Renal pelvis (tissue), 12 donors: ENCODE measurements around the gene SLN. TPM values are rescaled to one million over a fixed set of nuclear protein-coding genes. Genes with fewer than 3 reads are reported as not detected.
"Not testable (repeated sequence)": the region's sequence is repeated elsewhere in the genome, so short reads cannot be mapped to it uniquely, and the experiment has no call there.

Experiments
- DNase-seq: peaks from one replicate; pipeline ENCODE4 v3.0.0-alpha.2; 2013
- long read RNA-seq, 16 experiments: transcript quantifications; one replicate each; lab custom pipeline, GENCODE V29; 2026
- polyA plus RNA-seq, 3 donors: library from polyadenylated mRNA; unstranded; fragments of 120-200 nt; gene quantifications; one replicate each; pipeline ENCODE4 v1.2.1, GENCODE V29; 2013; ENCODE audit not compliant: insufficient read length in 3 of 3

Gene SLN
- 1 to 10 TPM in 1 of 3 donors, under 1 TPM in 1, not detected in 1; 0.48 to 1.1 TPM for polyA plus RNA-seq
- long read RNA-seq, donor 1, result 0 reads
- long read RNA-seq, donor 2, transcript SLN-201 (2 exons, 722 nt), result major isoform, 14 of 14 reads
- long read RNA-seq, donor 2, partial matches to known transcripts, result 0 of 14 reads
- long read RNA-seq, donor 2, other reads (novel, unspliced or antisense), result 0 of 14 reads
- long read RNA-seq, donor 3, partial matches to known transcripts, result 0 of 1 reads
- long read RNA-seq, donor 3, other reads (novel, unspliced or antisense), result 0 of 1 reads
- long read RNA-seq, donor 4, result 0 reads
- long read RNA-seq, donor 5, partial matches to known transcripts, result 0 of 1 reads
- long read RNA-seq, donor 5, other reads (novel, unspliced or antisense), result 0 of 1 reads
- long read RNA-seq, donor 6, result 0 reads
- long read RNA-seq, donor 7, partial matches to known transcripts, result 0 of 1 reads
- long read RNA-seq, donor 7, other reads (novel, unspliced or antisense), result 0 of 1 reads
- long read RNA-seq, donor 8, result 0 reads
- long read RNA-seq, donor 9, partial matches to known transcripts, result 0 of 1 reads
- long read RNA-seq, donor 9, other reads (novel, unspliced or antisense), result 0 of 1 reads
- long read RNA-seq, donor 10, transcript SLN-201 (2 exons, 722 nt), result major isoform, 5 of 5 reads
- long read RNA-seq, donor 10, partial matches to known transcripts, result 0 of 5 reads
- long read RNA-seq, donor 10, other reads (novel, unspliced or antisense), result 0 of 5 reads
- long read RNA-seq, donor 11, result 0 reads
- long read RNA-seq, donor 12, partial matches to known transcripts, result 0 of 1 reads
- long read RNA-seq, donor 12, other reads (novel, unspliced or antisense), result 0 of 1 reads
- long read RNA-seq, donor 13, partial matches to known transcripts, result 0 of 2 reads
- long read RNA-seq, donor 13, other reads (novel, unspliced or antisense), result 0 of 2 reads
- long read RNA-seq, donor 14, result 0 reads
- long read RNA-seq, donor 15, transcript SLN-201 (2 exons, 722 nt), result major isoform, 6 of 6 reads
- long read RNA-seq, donor 15, partial matches to known transcripts, result 0 of 6 reads
- long read RNA-seq, donor 15, other reads (novel, unspliced or antisense), result 0 of 6 reads
- long read RNA-seq, donor 16, result 0 reads

GRCh38 chr11:107711861-107712755 is at the start of gene SLN:
Gene SLN, minus strand, starts transcription at chr11:107712056.
- DNase-seq, result no peak

GRCh38 chr11:107758719-107759355 is 47.0 kb upstream of the SLN start:
- not testable (repeated sequence) for DNase-seq

GRCh38 chr11:107757661-107758060 is 45.8 kb upstream of the SLN start:
- DNase-seq, result no peak

GRCh38 chr11:107756553-107756952 is 44.7 kb upstream of the SLN start:
- no peak for DNase-seq

- DNase-seq, result no peak
These were observed 41.3 kb upstream of the SLN start for GRCh38 chr11:107752949-107753822.

GRCh38 chr11:107752508-107752907 is 40.7 kb upstream of the SLN start:
- DNase-seq, result no peak

GRCh38 chr11:107751082-107751481 is 39.2 kb upstream of the SLN start:
- no peak for DNase-seq

GRCh38 chr11:107750313-107750712 is 38.5 kb upstream of the SLN start:
- DNase-seq, result no peak

- no peak for DNase-seq
These were observed 35.8 kb upstream of the SLN start for GRCh38 chr11:107747622-107748021.

- DNase-seq, result no peak
These were observed 32.9 kb upstream of the SLN start for GRCh38 chr11:107744736-107745135.

GRCh38 chr11:107743191-107743590 is 31.3 kb upstream of the SLN start:
- no peak for DNase-seq

- DNase-seq, result peak; percentile 9
These were observed 29.4 kb upstream of the SLN start for GRCh38 chr11:107741044-107741823.

- no peak for DNase-seq
These were observed 28.4 kb upstream of the SLN start for GRCh38 chr11:107740271-107740670.

- no peak for DNase-seq
These were observed 24.7 kb upstream of the SLN start for GRCh38 chr11:107736546-107736945.

GRCh38 chr11:107733518-107733917 is 21.7 kb upstream of the SLN start:
- DNase-seq, result no peak

- DNase-seq, result no peak
These were observed 20.8 kb upstream of the SLN start for GRCh38 chr11:107732689-107733051.

GRCh38 chr11:107731941-107732688 is 20.3 kb upstream of the SLN start:
- no peak for DNase-seq

GRCh38 chr11:107722662-107723061 is 10.8 kb upstream of the SLN start:
- no peak for DNase-seq
